Panc1 (cell line): ENCODE results near the gene KCNIP4.

Experiments used
- POLR2AphosphoS5 ChIP-seq: IDR thresholded peaks from 2 replicates; pipeline ENCODE4 v1.6.1; 2012; ENCODE audit warnings: mild to moderate bottlenecking, low read depth, low read length, moderate library complexity
- SIN3A ChIP-seq: IDR thresholded peaks from 2 replicates; pipeline ENCODE4 v1.6.1; 2012; ENCODE audit warnings: low read depth, mild to moderate bottlenecking, low read length, moderate library complexity, borderline replicate concordance; ENCODE audit not compliant: insufficient read depth
- TCF7L2 ChIP-seq: IDR thresholded peaks from 2 replicates; pipeline ENCODE4 v1.6.1; 2011; ENCODE audit warnings: mild to moderate bottlenecking, low read depth, low read length, inconsistent platforms
- TF ChIP-seq, protein P1 (sequence below): fragments of 450-650 bp; IDR thresholded peaks from 2 replicates; pipeline ENCODE4 v1.5.1; 2017; ENCODE audit warnings: mild to moderate bottlenecking

DNA sequence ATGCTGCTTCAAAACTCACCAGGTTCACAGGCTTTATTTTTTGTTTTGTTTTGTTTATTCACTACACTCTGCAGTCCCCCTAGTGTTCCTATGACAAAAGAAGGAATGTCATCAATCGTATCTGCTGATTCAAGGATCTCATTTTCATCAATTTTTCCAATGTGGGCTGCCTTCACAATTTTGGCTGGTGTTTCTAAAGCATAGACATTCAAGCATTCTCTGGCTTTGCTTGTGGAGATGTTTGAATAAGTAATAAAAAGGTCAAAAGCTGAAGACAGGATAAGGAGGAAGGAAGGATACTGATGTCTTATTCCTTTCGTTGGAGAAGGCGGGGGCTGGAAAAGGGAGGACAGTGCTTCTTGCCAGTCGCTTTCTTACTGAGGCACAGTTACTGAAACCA is 12.2 kb upstream of the KCNIP4 start:
- TF ChIP-seq TCF7L2 (no peak), POLR2AphosphoS5 (no peak), SIN3A (no peak)
- TF ChIP-seq, protein P1, sequence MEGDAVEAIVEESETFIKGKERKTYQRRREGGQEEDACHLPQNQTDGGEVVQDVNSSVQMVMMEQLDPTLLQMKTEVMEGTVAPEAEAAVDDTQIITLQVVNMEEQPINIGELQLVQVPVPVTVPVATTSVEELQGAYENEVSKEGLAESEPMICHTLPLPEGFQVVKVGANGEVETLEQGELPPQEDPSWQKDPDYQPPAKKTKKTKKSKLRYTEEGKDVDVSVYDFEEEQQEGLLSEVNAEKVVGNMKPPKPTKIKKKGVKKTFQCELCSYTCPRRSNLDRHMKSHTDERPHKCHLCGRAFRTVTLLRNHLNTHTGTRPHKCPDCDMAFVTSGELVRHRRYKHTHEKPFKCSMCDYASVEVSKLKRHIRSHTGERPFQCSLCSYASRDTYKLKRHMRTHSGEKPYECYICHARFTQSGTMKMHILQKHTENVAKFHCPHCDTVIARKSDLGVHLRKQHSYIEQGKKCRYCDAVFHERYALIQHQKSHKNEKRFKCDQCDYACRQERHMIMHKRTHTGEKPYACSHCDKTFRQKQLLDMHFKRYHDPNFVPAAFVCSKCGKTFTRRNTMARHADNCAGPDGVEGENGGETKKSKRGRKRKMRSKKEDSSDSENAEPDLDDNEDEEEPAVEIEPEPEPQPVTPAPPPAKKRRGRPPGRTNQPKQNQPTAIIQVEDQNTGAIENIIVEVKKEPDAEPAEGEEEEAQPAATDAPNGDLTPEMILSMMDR: no peak
